Mesenteric fat pad (tissue), 1 donor: Measurements from ENCODE around the gene RING1. TPM values are rescaled to one million over a fixed set of nuclear protein-coding genes. Genes with fewer than 3 reads are reported as not detected.

Source experiments
- DNase-seq: peaks from one replicate; pipeline ENCODE4 v3.0.0-alpha.2; 2020; ENCODE audit warnings: low spot score
- long read RNA-seq: library from polyadenylated mRNA; unstranded; transcript quantifications from one replicate; pipeline ENCODE4 v2.0.0, GENCODE V29; 2020
- total RNA-seq: library from RNA; stranded (reverse); fragmentation: NEBNext Ultra II Directional; extraction: Animal tissue kit (Norgen Biotek cat#: 25700); gene quantifications from one replicate; pipeline ENCODE4 v1.2.1, GENCODE V29; 2021
- donor health status: DM: yes; HTN: yes; CAD: no.

The RING1 gene
- 32.6 TPM for total RNA-seq
- long read RNA-seq, partial matches to known transcripts: 9 of 10 reads
- long read RNA-seq, other reads (novel, unspliced or antisense): 1 of 10 reads

DNA sequence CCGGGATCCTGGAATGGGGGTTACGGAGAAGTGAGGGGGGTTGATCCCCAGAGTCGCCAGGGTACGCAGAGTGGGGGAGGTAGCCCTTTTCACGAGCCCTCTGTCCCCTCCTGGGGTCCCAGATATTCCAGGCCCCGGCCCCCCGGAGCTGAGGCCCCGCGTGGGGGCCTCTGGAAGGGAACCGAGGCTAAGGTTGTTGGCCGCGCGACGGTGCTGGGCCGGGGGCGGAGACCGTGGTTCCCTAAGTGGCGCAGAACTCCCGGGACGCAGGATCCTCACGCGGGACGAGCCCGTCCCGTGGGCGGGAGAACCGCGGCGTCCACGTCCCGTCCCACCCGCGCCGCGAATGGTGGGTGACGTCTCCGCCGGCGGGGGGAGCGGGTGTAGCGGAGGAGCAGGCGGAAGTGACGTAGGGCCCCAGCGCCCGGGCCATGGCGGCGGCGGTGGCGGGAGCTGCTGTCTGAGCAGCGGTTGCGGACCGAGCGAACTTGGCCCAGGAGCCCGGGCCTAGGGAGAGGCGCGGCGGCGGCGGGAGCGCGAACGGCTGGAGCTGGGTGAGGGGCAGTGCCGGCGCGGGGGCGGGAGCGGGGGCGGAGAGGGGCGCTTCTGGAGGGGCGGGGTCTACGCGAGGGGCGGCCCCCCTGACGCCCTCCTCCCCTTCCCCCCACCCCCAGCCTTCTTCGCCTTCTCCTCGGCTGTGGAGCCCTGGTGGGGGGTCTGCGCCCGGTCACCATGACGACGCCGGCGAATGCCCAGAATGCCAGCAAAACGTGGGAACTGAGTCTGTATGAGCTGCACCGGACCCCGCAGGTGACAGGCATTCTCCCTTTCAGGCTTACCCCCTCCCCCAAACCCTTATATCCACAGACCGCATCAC is at the start of gene RING1:
RING1 (plus strand) TSS at position 410 of the 877 bp plus-strand sequence; CDS start at position 733, 323 bp downstream.
- DNase-seq: peak; percentile 96

DNA sequence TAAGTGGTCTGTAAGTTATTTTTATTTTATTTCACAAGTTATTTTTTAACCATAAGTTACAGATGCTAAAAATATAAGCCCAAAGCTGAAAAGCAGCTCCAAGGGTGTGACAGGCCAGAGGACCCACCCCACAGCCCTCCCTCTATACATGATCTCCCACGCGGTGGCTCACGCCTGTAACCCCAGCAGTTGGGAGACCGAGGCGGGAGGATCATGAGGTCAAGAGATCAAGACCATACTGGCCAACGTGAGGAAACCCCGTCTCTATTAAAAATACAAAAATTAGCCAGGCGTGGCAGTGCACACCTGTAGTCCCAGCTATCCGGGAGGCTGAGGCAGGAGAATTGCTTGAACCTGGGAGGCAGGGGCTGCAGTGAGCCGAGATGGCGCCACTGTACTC is 48.2 kb upstream of the RING1 start:
- DNase-seq: no peak

DNA sequence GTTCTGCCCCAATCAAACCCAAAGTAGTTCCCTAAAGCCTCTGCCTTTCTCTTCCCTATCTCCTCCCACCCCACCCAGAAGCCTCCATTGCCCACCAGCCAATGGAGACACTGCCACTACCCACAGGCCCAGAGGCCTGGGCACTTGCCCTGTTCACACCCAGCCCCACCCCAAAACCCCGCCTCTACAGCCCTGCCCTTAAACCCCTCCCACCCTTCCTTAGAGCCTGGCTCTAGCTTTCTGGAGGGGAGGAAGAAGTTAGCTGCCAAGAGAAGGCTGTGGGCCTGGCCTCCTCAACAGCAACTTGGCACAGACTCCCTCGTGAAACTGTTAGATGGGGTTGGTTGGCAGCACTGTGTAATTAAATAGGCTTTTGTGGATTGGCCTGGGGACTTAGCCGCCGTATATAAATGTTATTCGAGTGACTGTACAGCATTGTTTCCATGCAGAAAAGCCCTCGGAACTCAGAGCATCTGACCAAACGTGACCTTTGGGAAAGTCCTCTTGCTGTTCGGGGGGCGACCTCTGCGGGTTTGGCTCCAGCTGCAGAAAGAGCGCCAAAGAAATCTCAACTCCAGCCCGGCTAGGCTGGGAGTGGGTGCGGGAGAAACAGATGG is 47.5 kb upstream of the RING1 start:
- DNase-seq: no peak

DNA sequence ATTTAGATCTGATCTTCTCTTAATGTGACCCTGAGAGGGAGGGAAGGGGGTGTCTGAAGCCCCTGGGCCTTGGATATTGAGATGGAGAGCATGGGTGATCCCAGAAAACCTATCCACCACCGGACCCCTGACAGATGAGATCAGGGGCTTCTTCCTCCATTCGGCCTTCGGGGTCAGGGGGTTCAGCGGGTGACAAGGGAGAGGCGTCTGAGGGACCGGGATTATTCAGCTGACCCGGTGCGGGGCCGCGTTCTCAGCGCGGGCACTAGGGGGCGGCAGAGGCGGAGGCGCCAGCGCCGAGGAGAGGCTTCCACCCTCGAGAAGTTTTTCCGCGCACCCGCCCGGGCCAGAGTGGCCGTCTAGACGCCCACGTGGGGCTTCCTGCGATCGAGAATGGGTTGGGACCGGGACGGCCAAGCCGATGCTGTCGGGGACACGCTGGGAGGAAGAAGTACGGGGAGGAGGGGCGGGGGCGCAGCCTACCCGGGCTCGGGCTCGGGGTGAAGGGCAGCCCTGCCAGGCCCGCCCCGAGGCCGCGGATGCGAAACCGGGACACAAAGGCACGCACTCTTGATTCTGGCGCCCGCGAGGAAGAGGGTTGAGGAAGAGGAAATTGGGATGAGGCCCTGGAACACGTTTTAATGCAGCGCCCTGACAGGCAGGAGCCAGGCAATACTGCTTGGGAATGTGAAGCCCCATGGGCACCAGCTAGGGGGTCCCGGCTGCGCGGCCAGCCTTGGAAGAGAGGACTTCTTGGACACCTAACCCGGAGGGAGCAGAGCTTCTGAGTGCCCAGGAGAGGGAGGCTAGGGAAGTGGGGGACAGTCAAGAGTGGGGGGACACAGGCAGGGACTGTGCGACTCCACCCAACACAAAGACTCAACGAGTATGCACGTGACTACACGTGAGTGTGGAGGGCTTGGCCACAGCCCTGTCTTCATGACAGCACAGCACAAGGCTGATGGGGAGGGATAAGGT is 46.7 kb upstream of the RING1 start:
- DNase-seq: peak; percentile 96

DNA sequence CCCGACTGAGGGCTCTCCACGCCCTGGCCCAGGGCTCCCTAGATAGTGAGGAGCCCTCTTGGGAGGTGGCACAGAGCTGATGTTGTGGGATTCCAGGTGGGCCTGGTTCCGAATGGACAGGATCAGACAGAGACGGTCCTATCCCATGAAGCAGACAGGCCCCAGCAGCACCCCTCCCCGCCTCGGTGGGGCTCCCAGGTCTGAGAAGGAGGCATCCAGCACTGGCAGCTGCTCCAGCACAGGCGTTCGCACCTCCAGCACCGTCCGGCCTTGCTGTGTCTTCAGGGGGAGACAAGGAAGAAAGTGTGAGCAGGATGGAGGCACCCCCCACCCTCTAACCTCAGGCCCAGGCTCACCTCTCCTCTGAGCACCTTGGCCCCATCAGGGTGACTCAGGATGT is 44.8 kb upstream of the RING1 start:
- peak; percentile 79 for DNase-seq

DNA sequence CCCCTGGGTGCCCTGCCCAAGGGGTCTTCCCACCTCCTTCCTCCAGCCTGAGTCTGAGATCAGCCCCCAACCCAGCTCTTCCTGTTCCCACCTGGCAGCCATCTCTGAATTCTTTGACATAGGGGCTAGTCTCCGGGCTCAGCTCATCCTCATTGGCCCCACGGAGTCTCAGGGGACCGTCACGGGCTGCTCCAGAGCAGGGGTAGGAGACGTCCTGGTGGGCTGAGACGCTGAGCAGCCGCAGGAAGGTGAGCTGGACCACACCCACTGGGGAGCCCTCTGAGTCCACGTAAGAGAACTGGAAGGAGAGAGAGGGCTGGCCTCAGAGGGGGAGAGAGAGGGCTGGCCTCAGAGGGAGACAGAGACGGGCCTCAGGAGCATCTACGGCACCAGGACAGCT is 44.1 kb upstream of the RING1 start:
- DNase-seq: peak; percentile 57

DNA sequence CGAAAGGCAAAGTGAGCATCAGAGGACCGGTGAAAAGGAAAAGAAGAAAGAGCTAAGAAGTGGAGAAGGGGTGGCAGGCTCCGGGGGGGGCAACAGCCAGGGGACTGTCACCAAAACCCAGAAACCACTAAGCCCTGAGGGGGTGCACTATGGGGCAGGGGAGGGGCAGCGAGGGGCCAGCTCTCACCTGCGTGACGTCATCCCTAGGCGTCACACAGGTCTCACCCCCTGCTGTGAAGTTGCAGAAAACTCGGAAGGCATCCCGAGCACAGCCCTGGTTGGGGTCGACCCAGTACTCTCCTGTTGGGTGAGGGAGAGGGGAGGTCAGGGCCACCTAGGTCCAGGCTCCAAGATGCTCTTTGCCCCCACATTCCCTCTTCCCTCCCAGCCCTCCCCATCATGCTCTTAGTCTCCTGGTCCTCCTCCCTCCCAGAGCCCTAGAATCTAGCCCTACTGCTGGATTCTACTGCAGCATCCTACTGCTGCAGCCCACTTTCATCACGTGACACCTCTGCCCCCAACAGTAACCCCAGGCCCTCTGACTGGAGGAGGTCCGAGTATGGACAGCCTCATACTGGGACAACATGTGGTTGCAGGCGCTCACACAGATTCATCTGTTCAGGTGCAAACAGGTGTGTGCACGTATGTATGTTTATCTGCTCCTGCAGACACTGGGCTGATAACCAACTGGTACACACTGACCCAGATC is 43.5 kb upstream of the RING1 start:
- DNase-seq: peak; percentile 57

DNA sequence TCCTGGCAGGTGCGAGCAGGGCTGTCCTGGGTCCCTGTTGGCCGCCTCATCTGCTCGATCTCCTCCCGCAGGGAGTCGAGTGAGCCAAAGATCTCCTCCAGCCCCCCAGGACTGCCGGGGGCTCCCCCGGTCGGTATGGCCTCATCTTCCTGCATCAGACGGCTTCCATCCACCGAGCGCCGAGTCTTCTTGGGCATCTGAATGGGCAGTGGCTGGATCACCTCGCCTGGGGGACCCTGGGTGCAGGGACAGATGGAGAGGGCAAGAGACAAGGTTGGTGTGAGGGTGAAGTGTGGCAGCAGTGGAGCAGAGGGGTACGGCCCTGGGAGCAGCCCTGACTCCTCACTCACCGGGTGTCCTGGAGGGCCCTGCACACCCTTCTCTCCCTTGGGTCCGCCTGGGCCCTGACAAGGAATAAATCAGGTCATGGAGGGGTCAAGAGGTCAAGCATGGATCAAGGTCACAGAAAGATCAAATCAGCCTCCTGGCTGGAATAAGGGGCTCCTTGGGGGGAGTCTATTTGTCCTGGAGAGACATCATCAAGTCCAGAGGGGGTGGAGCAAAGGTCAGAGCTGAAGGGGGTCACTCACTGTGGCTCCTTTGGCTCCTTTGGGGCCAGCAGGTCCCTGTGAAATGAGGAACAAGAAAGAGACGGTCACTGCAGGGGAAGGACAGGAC is 42.6 kb upstream of the RING1 start:
- peak; percentile 73 for DNase-seq

DNA sequence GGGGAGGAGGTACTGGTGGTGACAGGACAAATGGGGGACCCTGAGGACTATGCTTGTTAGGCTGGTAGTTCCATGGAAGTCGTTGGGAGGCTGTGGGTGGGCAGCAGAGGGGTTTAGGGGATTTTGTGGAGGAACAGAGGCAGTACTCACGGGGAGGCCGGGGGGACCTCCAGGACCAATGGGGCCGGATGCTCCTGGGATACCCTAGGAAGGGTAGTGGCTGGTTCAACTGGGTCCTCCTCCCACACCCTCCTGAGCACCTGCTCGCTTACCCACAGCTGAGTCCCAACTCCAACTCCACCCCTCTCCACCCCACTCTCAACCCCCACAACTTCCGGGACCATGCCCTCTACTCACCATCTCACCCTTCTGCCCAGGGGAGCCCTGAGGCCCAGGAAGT is 41.9 kb upstream of the RING1 start:
- no peak for DNase-seq

DNA sequence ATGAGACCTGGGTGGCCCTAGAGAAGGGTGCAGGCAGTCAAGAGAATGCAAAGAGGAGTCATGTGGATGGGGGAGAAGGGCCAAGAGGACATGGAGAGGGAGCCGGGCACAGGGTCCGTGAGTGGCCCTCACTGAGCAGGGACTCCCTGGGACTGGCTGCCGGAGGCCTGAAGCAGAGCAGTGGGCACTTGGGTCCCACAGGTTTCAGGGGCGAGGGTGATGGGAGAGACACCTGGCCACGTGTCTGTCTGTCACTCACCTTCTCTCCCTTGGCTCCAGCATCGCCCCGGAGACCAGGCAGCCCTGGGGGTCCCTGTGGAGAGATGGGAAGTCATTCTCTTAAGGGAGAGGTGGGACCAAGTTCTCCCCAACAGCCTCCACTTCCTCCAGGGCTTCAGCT is 41.5 kb upstream of the RING1 start:
- no peak for DNase-seq

DNA sequence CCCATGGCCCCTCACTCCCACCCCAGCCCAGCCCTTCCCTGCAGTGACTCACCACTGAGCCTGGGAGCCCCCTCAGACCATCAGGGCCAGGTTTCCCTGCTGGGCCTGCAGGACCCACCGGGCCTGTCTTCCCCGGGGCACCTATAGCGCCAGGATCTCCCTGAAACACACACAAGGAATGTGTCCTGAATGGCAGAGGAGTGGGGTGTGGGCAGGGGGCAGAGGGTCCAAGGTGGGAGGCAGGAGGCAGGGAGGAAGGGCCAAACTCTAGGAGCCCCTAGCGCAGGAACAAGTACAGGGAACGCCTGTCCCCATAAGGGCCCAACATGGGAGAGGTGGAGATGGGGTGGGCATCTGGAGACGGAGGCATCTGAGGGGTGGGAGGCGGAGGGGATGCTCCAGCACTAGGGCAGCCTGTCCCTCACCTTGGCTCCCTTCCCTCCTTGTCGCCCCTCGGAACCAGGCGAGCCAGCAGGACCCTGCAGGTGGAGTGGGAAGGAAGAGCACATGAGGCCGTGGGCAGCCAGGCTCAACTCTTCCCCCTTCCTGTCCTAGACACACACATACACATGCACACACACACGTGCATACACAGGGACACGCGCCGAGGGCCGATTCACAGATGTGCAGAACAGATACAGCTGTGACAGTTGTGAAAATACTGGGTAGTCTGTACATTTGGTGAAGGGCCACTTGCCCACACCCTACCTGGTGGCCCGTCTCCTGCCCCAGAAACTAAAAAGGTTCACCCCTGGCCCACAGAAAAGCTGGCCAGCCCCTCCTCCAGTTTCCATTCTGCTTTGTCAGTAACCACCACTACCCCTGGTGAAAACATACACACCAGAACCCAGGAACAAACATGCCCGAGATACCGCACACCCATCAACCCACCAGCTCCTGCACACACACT is 40.7 kb upstream of the RING1 start:
- no peak for DNase-seq

DNA sequence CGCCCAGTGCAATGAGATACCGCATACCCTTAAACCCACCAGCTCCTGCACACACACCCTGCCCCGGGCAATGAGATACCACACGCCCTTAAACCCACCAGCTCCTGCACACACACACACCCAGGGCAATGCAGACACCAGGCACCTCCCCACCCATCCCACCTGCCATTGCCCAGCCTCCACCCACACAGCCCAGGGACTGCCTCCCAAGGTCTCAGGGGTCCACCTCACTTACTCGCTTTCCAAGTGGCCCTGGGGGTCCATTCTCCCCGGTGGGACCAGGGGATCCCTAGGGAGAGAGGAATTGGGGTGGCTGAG is 40.1 kb upstream of the RING1 start:
- no peak for DNase-seq

DNA sequence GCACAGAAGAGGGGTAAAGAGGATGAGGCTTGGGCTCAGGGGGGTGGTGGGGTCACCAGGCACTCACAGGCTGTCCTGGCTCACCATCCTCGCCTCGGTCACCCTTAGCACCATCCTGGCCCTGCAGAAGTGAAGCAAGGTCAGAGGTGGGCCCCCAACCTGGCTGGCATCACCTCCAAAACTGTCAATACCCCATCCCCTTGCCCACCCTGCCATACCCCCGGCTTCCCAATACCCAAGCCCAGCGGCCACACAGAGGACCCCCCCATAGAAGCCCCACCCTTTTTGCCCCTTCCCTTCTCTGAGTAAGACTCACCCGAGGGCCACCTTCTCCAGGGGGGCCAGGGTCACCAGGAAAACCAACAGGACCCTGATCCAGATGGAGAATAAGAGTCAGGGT is 39.7 kb upstream of the RING1 start:
- no peak for DNase-seq

DNA sequence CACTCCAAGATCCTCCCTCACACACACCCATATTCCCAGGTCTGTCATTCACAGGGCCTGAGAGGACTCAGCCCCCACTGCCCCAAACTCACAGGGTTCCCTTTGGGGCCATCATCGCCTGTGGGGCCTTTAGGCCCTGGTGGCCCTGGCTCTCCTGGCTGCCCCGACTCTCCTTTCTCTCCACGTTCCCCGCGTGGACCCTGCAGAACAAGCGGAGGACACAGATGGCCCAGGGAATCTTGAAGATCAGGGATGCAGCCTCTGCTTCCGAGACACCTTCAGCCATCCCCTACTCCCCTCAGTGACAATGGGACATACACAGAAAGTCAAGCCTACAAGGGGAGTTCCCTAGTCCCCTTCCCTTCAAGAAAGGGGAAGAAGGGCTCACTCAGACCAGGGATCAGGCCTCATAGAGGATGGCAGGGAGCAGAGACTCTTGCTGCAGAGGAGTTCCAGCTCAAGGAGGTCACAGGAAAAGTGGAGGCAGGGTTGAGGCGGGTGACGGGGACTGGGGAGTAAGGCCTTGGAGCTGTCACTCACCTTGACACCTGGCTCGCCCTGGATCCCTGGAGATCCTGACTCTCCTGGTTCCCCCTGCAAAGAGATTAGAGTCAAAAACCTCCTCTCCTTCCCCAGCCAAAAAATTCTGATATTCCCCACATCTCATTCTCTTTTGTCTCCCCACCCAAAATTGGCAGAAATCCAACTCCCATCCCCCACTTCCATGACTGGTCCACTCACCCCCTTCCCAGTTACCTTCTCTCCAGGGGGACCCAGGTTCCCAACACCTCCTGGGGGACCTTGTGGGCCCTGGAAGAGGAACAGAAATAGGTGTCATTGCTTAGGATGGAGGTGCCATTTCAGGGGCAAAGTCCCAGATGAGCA is 38.8 kb upstream of the RING1 start:
- no peak for DNase-seq

DNA sequence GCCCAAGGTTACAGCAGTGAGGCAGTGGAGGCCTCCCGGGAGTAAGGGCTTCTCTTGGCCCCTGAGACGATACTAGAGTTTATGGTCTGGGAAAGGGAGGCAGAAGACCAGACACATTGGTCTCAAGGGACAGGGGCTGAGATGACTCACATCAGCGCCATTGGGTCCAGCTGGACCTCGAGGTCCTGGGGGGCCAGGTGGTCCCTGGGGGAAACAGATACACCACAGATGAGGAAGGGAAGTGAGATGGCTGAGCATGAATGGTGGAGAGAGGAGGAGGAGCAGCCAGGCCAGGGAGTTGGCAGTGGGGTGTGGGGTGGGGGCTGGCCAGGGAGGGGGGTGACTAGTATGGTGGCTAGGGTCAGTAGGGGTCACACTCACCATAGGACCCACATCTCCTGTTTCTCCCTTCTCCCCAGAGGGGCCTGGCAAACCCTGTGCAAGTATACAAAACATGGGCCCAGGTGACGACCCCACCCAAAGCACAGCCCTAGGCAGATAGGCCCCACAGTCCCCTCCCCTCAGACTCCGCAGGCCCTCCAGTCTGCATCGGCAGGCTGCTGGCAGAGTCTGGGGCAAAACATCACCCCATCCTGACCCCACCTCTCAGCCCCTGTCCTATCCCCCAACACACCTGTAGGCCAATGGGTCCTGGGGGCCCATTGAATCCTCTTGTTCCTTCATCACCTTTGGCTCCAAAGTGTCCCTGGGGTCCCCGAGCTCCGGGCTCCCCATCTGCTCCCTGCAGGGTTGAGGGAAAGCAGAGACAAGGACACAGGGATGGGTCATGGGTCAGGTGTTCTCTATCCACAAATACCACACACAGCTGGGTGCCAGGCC is 37.9 kb upstream of the RING1 start:
- DNase-seq: no peak

DNA sequence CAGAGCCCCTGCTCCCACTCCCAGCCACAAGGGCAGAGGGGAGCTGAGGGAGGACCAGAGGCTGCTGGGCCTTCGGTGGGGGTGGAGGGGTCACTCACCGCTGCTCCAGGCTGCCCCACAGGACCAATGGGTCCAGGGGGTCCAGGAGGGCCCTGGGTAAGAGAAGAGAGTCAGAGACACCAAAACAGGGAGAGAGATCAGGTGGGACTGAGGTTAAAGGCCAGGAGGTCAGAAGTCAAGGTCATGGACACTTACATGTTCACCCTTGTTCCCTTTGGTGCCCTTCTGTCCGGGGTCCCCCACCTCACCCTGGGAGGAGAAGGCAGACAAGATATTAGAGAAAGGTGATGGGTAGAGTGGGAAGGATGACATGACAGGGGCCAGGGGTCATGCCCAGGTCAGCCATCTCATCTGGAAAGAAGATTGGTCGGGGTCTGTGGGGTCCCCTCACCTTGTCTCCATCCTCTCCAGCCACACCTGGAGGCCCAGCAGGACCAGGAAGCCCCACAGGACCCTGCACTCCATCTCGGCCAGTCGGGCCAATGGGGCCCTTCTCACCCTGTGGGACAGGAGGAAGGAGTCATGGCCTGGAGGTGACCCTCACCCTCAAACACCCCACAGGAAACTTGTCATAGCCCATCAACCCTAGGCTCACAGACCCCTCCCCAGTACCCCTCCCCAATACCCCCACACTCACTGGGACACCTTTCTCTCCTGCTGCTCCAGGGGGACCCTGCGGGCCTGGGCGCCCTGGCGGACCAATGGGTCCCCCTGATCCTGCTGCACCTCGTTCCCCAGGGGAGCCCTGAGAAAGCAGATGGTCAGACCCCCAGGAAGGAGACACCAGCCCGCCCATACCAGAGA is 37.1 kb upstream of the RING1 start:
- no peak for DNase-seq
